Activated naive CD4-positive, alpha-beta T cell treated with anti-CD3 and anti-CD28 coated beads, Interleukin-2, amount 50 U/mL, for 24 hours (primary cell): ENCODE results near the gene KLC4.
"Not testable (repeated sequence)": the region's sequence is repeated elsewhere in the genome, so short reads cannot be mapped to it uniquely, and the experiment has no call there.

ENCODE experiments used
- H3K27ac Mint-ChIP-seq: one replicate; pipeline ENCODE4 v1.8.0; 2021; ENCODE audit warnings: mild to moderate bottlenecking, mixed read lengths
- H3K27me3 Mint-ChIP-seq: one replicate; pipeline ENCODE4 v1.8.0; 2021; ENCODE audit warnings: mixed read lengths
- H3K36me3 Mint-ChIP-seq: one replicate; pipeline ENCODE4 v1.8.0; 2021; ENCODE audit warnings: mixed read lengths
- H3K4me1 Mint-ChIP-seq: one replicate; pipeline ENCODE4 v1.8.0; 2021; ENCODE audit warnings: mixed read lengths
- H3K4me3 Mint-ChIP-seq: one replicate; pipeline ENCODE4 v1.8.0; 2021; ENCODE audit warnings: mild to moderate bottlenecking, mixed read lengths
- H3K9me3 Mint-ChIP-seq: one replicate; pipeline ENCODE4 v1.8.0; 2021; ENCODE audit warnings: mixed read lengths

The KLC4 gene

GRCh38 chr6:43091436-43091991, 32.1 kb downstream of the KLC4 start:
- no peaks in the 10 kb centered on the region for H3K36me3 Mint-ChIP-seq
- H3K4me1 Mint-ChIP-seq = peaks cover 8% of the 10 kb centered on the region
- no peaks in the 10 kb centered on the region for H3K27me3 Mint-ChIP-seq
- no peak overlapping the region for H3K27ac Mint-ChIP-seq
- no peak overlapping the region for H3K4me3 Mint-ChIP-seq
- H3K9me3 Mint-ChIP-seq = no peaks in the 10 kb centered on the region

- no peaks in the 10 kb centered on the region for H3K9me3 Mint-ChIP-seq
- no peaks in the 10 kb centered on the region for H3K36me3 Mint-ChIP-seq
- no peaks in the 10 kb centered on the region for H3K27me3 Mint-ChIP-seq
- H3K4me3 Mint-ChIP-seq = no peak overlapping the region
- H3K4me1 Mint-ChIP-seq = peaks cover 8% of the 10 kb centered on the region
- H3K27ac Mint-ChIP-seq = no peak overlapping the region
These were observed 33.2 kb downstream of the KLC4 start for GRCh38 chr6:43092635-43093034.

GRCh38 chr6:43093436-43094289, 34.2 kb downstream of the KLC4 start:
- no peaks in the 10 kb centered on the region for H3K27me3 Mint-ChIP-seq
- H3K4me3 Mint-ChIP-seq = peak overlapping the region; percentile 34
- no peaks in the 10 kb centered on the region for H3K9me3 Mint-ChIP-seq
- H3K4me1 Mint-ChIP-seq = peaks cover 8% of the 10 kb centered on the region
- no peak overlapping the region for H3K27ac Mint-ChIP-seq
- H3K36me3 Mint-ChIP-seq = no peaks in the 10 kb centered on the region

- no peaks in the 10 kb centered on the region for H3K36me3 Mint-ChIP-seq
- peaks cover 8% of the 10 kb centered on the region for H3K4me1 Mint-ChIP-seq
- no peak overlapping the region for H3K27ac Mint-ChIP-seq
These were observed 36.5 kb downstream of the KLC4 start for GRCh38 chr6:43095939-43096338.

DNA sequence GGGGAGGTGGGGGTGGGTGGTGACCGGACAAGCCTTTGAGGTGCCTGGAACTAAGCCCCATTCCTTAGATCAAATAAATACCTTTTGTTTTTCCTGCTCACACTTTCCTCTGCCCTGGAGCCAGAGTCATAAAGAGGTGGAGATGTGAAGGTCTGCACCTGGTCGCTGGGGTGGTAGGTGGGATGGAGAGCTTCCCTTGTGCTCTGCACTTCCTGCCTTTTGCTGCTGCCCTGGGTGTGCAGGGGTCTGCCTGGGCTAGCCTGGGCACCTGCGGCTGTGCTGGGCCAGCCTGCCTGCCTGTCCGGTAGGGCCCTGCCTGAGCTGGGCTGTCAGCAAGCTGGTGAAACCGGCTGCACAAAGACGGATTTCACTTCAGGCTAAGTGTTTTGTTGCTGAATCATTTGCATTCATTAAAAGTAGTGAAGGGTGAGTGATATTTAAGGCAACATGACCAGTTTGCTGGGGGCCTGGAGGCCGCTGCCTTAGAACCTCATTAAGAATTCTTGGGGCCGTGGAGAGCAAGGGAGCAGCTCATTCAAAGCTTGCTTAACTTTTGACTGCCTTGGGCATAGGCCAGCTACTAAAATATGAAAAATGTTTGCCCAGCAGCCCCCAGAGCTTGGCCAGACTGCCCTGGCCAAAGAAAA, 37.1 kb downstream of the KLC4 start:
- Mint-ChIP-seq H3K9me3 (no peaks in the 10 kb centered on the region), H3K36me3 (no peaks in the 10 kb centered on the region), H3K4me3 (no peak overlapping the region), H3K27me3 (no peaks in the 10 kb centered on the region), H3K4me1 (peaks cover 8% of the 10 kb centered on the region), H3K27ac (no peak overlapping the region)

More at GRCh38 chr6:43095939-43096338, 36.5 kb downstream of the KLC4 start:
- H3K9me3 Mint-ChIP-seq = no peaks in the 10 kb centered on the region
- no peak overlapping the region for H3K4me3 Mint-ChIP-seq
- H3K27me3 Mint-ChIP-seq = no peaks in the 10 kb centered on the region

DNA sequence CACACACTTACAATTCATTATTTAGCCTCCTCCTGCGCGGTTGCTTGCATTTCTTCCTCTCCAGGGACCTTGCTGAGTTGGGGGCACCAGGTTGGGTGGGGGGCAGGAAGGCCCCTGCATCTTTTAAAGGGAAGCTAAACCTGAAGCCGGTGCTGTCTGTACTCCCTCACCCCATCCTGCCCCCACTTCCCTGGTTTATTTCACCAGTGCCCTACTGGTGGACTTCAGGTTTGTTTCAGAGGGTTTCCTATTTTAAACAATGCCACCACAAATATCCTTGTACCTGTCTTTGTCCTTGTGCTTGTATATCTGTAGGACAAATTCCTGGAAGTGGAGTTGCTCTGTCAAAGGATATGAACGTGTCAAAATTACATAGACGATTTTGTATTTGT, 37.7 kb downstream of the KLC4 start:
- H3K36me3 Mint-ChIP-seq = no peaks in the 10 kb centered on the region
- H3K4me1 Mint-ChIP-seq = peaks cover 8% of the 10 kb centered on the region
- H3K27ac Mint-ChIP-seq = no peak overlapping the region
- H3K4me3 Mint-ChIP-seq = no peak overlapping the region
- no peaks in the 10 kb centered on the region for H3K27me3 Mint-ChIP-seq
- no peaks in the 10 kb centered on the region for H3K9me3 Mint-ChIP-seq

DNA sequence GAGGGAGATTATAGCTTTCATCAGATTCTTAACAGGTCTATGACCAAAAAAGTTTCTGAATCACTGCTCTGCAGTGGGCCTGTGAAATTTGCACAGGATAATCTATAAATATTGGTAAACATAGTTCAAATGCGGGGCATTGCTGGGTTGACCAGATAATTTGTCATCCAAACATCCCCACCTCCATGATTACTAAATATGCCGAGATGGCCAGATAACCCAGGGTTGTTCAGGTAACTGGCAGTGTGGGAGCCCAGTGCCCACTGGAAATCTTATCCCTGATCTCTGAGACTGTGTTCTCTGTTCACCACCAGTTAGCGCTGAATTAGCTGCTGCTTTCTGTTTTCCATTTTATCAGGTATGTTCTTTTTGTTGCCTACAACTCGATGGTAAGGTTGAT, 38.1 kb downstream of the KLC4 start:
- Mint-ChIP-seq H3K9me3 (no peaks in the 10 kb centered on the region), H3K27ac (no peak overlapping the region)

DNA sequence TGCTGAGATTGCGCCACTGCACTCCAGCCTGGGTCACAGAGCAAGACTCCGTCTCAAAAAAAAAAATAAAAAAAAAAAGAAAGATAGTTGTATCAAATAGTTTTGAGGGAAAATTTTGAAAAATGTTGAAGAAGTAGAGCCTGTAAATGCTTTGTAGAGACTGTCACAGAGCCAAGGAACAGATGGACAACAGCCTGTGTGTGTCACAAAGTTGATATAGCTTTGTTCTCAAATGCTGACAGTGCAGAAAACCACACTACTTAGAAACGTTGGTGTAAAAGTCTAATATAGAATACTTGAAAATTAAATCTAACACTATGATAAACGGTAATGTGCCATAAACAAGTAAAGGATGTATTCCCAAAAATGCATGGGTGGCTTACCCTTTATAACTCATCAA, 42.1 kb downstream of the KLC4 start:
- no peaks in the 10 kb centered on the region for H3K36me3 Mint-ChIP-seq
- H3K9me3 Mint-ChIP-seq = no peaks in the 10 kb centered on the region
- H3K4me3 Mint-ChIP-seq = no peak overlapping the region
- H3K4me1 Mint-ChIP-seq = peaks cover 5% of the 10 kb centered on the region
- H3K27me3 Mint-ChIP-seq = no peaks in the 10 kb centered on the region
- H3K27ac Mint-ChIP-seq = no peak overlapping the region

More for the DNA sequence above, 38.1 kb downstream of the KLC4 start:
- H3K36me3 Mint-ChIP-seq = no peaks in the 10 kb centered on the region
- peaks cover 8% of the 10 kb centered on the region for H3K4me1 Mint-ChIP-seq
- no peak overlapping the region for H3K4me3 Mint-ChIP-seq
- H3K27me3 Mint-ChIP-seq = no peaks in the 10 kb centered on the region

- peaks cover 5% of the 10 kb centered on the region for H3K4me1 Mint-ChIP-seq
- H3K36me3 Mint-ChIP-seq = no peaks in the 10 kb centered on the region
- H3K9me3 Mint-ChIP-seq = no peaks in the 10 kb centered on the region
- no peak overlapping the region for H3K27ac Mint-ChIP-seq
- H3K4me3 Mint-ChIP-seq = no peak overlapping the region
- H3K27me3 Mint-ChIP-seq = no peaks in the 10 kb centered on the region
These were observed 43.9 kb downstream of the KLC4 start for GRCh38 chr6:43103253-43103876.

DNA sequence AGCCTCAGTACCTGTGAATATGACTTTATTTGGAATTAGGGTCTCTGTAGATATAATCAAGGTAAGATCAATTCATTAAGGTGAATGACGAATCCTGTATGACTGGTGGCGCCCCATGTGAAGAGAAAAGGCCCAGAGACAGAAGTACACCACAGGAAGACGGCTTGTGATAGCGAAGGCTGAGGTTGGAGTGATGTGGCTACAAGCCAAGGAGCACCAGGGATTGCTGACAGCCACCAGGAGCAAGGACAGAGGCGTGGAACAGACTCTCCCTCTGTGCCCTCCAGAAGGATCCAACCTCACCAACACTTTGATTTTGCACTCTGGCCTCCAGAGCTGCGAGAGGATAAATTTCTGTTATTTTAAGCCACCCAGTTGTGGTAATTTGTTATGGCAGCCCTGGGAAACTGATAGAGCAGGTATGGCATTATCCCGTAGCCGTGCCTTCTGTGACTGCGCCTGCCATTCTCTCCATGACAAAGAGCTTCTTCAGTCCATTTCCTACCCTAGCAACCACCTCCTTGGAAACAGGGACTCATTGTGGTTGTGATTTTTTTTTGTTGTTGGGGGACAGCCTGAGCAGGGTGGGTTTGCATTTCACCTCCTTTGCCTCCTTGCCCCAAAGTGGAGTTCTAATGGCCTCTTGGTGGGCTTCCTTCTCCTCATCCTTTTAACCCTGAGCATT, 46.2 kb downstream of the KLC4 start:
- Mint-ChIP-seq H3K4me3 (no peak overlapping the region), H3K36me3 (no peaks in the 10 kb centered on the region), H3K4me1 (peaks cover 5% of the 10 kb centered on the region), H3K27me3 (no peaks in the 10 kb centered on the region), H3K27ac (no peak overlapping the region), H3K9me3 (no peaks in the 10 kb centered on the region)

DNA sequence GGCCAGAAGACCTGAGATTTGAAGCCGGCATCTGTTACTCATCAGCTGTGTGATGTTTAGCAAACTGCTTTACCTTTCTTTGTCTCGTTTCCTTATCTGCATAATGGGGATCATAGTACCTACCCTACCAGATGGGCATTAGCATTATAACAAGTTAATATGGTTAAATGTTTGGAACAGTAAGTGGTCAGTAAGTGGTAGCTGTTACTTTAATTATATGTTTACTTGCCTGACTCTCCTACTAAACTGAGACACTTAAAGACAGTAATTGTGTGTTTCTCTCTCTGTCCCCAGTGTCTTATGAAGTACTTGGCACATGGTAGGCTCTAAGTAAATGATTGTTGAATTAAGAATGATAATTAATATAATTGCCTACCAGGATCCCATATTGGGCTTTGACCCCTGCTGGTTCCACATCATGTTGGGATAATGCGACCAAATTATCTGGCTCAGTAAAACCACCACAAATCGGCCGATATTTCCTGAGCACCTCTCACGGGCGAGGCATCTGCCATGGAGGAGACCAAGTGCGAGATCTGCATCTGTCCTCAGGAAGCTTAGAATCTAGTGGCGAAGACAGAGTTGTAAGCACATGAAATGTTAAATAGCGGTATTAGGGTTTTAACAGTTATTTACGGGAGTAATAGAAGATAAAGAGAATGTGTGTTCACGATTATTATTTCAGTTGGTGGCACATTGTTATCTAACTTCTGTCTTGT, 48.1 kb downstream of the KLC4 start:
- Mint-ChIP-seq H3K9me3 (no peaks in the 10 kb centered on the region), H3K27ac (no peak overlapping the region), H3K4me3 (no peak overlapping the region), H3K36me3 (no peaks in the 10 kb centered on the region), H3K4me1 (peaks cover 5% of the 10 kb centered on the region), H3K27me3 (no peaks in the 10 kb centered on the region)

GRCh38 chr6:43113431-43114260, 54.2 kb downstream of the KLC4 start:
- Mint-ChIP-seq H3K4me1 (no peaks in the 10 kb centered on the region), H3K9me3 (no peaks in the 10 kb centered on the region), H3K27ac (no peak overlapping the region), H3K27me3 (no peaks in the 10 kb centered on the region), H3K4me3 (no peak overlapping the region), H3K36me3 (no peaks in the 10 kb centered on the region)

- Mint-ChIP-seq H3K27ac (no peak overlapping the region), H3K4me1 (no peaks in the 10 kb centered on the region), H3K4me3 (no peak overlapping the region), H3K9me3 (no peaks in the 10 kb centered on the region), H3K36me3 (no peaks in the 10 kb centered on the region), H3K27me3 (no peaks in the 10 kb centered on the region)
These were observed 55.9 kb downstream of the KLC4 start for GRCh38 chr6:43115365-43115764.

GRCh38 chr6:43117466-43117865, 58.0 kb downstream of the KLC4 start:
- not testable (repeated sequence) for H3K9me3 Mint-ChIP-seq, H3K4me1 Mint-ChIP-seq, H3K27ac Mint-ChIP-seq, H3K4me3 Mint-ChIP-seq, H3K36me3 Mint-ChIP-seq, H3K27me3 Mint-ChIP-seq
